Psoas muscle (tissue), 8 donors: ENCODE results near the gene LRCH3. TPM values are rescaled to one million over a fixed set of nuclear protein-coding genes. Genes with fewer than 3 reads are reported as not detected.

Experiments used
- ATAC-seq, 4 donors: fragments of 200-7000 bp; cut with Tn5 transposase; one replicate each; pipeline ENCODE4 v1.9.1; 2020; ENCODE audit warnings: moderate library complexity in 3 of 4, mild to moderate bottlenecking in 2 of 4
- DNase-seq, 2 donors: peaks; one replicate each; pipeline ENCODE4 v3.0.0-alpha.2; 2020
- H3K27ac ChIP-seq: fragments of 200-600 bp; one replicate; pipeline ENCODE4 v1.8.0; 2022
- H3K27me3 ChIP-seq, 3 donors: fragments of 200-600 bp in 1 of 3; one replicate each; pipeline versions ENCODE4 v1.6.1 to v1.8.0; 2013 to 2022; ENCODE audit warnings: low read length in 2 of 3, mild to moderate bottlenecking in 2 of 3, moderate library complexity in 1 of 3; ENCODE audit not compliant: insufficient read depth in 3 of 3
- H3K36me3 ChIP-seq, 2 donors: fragments of 200-600 bp in 1 of 2; one replicate each; pipeline versions ENCODE4 v1.6.1 to v1.8.0; 2013 to 2022; ENCODE audit warnings: low read depth in 1 of 2, mild to moderate bottlenecking in 1 of 2, moderate library complexity in 1 of 2; ENCODE audit not compliant: insufficient read depth in 1 of 2
- H3K4me1 ChIP-seq: fragments of 200-600 bp; one replicate; pipeline ENCODE4 v1.8.0; 2022
- H3K4me3 ChIP-seq: fragments of 200-600 bp; one replicate; pipeline ENCODE4 v1.8.0; 2022; ENCODE audit warnings: mild to moderate bottlenecking
- H3K9me3 ChIP-seq: fragments of 200-600 bp; one replicate; pipeline ENCODE4 v1.8.0; 2022
- WGBS, 3 donors: extraction: QIAGEN DNeasy Blood & Tissue Kit; methylation state at CpG; one replicate each; pipeline versions ENCODE4 v1.1.6 to v1.1.7; 2013; 5-methylcytosine and 5-hydroxymethylcytosine counted together
- intact Hi-C, 2 donors: fragments of 100-400 bp; cut with DNase I; formaldehyde crosslinking; loops; one replicate each; pipeline versions ENCODE4 v1.11.0 to v1.14.2; 2022
- polyA plus RNA-seq, 3 donors: library from polyadenylated mRNA; stranded (reverse); fragments of 200-250 nt; gene quantifications; one replicate each; pipeline ENCODE4 v1.2.3, GENCODE V29; 2013
- total RNA-seq, 4 donors: library from RNA; stranded (reverse); fragmentation: NEBNext Ultra II Directional in 2 of 4; extraction: Animal tissue kit (Norgen Biotek cat#: 25700) in 2 of 4; gene quantifications; one replicate each; pipeline versions ENCODE4 v1.2.1 to v1.2.4, GENCODE V29; 2021 to 2023
- TF ChIP-seq, protein P1 (sequence below): fragments of 200-600 bp; IDR thresholded peaks from one replicate; pipeline ENCODE4 v1.8.0; 2022; ENCODE audit warnings: antibody characterized with exemption
- donor health status: healthy with polysubstance abuse.
- donor health status: DM: no; HTN: no; CAD: no; lungs with moderate emphysema.
- donor health status: Bipolar disorder and iron deficiency.
- donor health status: healthy.
- donor health status: DM: yes; HTN: yes; CAD: no.
- donor health status: DM: no; HTN: no; CAD: no.
- donor health status: DM: no; HTN: no; CAD: no.
- donor health status: DM: yes; HTN: yes; CAD: no.

The LRCH3 gene
- total and polyA plus RNA-seq, 7 donors: 7.0 to 29.5 (median 16.9) TPM

DNA sequence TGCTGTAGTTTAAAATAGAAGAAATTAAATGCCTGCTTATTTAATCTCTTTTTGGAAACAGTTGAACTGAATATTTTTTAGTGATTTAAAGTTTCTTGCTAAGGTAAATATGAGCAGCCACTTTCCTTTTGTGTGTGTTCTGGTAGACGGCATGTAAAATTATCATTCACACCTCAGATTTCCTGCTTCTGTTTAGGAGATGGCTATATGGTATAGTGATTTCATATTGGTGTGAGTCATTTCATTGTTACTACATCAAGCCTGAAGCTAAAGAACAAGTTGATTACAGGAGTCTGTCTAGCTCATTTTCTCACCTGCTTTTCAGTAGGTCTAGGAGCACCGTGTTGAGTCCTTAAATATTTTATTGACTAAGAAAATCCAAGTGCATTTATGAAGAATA, 2.2 kb downstream of the LRCH3 start:
- DNase-seq (no peak), ATAC-seq (no peak)
- Histone ChIP-seq H3K27ac (no peak overlapping the region), H3K4me1 (peaks cover 34% of the 10 kb centered on the region), H3K9me3 (no peaks in the 10 kb centered on the region), H3K36me3 (peaks cover 0 to 7% of the 10 kb centered on the region in 2 donors), H3K27me3 (no peaks in the 10 kb centered on the region), H3K4me3 (peak overlapping the region; percentile 81)
- 39 to 45% (median 44%) methylated on average over 2 of the region's 2 CpGs for WGBS, 3 donors
- TF ChIP-seq, protein P1, sequence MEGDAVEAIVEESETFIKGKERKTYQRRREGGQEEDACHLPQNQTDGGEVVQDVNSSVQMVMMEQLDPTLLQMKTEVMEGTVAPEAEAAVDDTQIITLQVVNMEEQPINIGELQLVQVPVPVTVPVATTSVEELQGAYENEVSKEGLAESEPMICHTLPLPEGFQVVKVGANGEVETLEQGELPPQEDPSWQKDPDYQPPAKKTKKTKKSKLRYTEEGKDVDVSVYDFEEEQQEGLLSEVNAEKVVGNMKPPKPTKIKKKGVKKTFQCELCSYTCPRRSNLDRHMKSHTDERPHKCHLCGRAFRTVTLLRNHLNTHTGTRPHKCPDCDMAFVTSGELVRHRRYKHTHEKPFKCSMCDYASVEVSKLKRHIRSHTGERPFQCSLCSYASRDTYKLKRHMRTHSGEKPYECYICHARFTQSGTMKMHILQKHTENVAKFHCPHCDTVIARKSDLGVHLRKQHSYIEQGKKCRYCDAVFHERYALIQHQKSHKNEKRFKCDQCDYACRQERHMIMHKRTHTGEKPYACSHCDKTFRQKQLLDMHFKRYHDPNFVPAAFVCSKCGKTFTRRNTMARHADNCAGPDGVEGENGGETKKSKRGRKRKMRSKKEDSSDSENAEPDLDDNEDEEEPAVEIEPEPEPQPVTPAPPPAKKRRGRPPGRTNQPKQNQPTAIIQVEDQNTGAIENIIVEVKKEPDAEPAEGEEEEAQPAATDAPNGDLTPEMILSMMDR: no peak
- intact Hi-C loops: loop anchor here in 1 of 2 donors (5.0 kb wide), 2 partner anchors 41 to 81 kb away; no protein-coding TSS in a partner anchor

DNA sequence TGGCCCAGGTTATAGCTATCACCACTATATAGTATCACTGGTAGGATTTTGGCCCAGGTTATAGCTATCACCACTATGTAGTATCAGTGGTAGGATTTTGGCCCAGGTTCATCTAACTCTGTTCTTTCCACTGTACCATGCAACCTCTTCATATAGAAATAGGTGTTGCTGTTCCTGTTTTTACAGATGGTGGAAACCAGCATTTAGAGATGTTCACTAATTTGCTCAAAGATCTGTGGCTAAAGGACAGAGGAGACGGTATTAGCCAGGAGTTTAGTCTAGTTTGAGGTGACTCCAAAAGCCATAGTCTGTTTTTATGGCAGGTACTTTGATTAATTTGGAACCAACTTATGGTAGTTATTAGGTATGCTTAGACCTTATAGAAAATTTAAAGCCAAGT, 3.1 kb downstream of the LRCH3 start:
- ATAC-seq (no peak), DNase-seq (no peak)
- TF ChIP-seq, protein P1: no peak
- WGBS, 3 donors: 78 to 97% (median 93%) methylated on average over 1 of the region's 1 CpG
- no peaks in the 10 kb centered on the region for H3K9me3 ChIP-seq
- no peaks in the 10 kb centered on the region for H3K36me3 ChIP-seq
- H3K4me3 ChIP-seq: no peak overlapping the region
- no peaks in the 10 kb centered on the region for H3K27me3 ChIP-seq
- H3K27ac ChIP-seq: no peak overlapping the region
- intact Hi-C loops: loop anchor here in 1 of 2 donors (5.0 kb wide), 2 partner anchors 42 to 82 kb away; no protein-coding TSS in a partner anchor
- peaks cover 43% of the 10 kb centered on the region for H3K4me1 ChIP-seq

DNA sequence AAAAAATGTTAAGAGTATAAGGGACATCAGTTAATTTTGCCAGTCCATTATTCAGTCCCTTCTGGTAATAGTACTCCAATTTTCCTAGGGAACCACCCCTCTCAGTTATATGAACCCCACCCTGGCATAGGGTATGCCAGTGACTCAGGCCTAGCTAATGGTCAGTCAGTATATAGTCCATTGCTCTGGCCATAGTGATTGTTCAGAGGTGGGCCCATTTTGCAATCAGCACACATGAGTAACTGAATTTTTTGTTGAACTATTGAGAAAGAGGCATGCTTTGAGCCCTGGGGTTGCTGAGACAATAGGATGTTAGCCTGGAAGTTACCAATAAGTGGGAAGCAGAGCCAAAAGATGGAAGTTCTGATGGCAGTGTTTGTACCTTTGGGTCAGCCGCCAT, 4.1 kb downstream of the LRCH3 start:
- H3K27ac ChIP-seq: peak overlapping the region; percentile 26
- WGBS, 3 donors: 92 to 100% (median 97%) methylated on average over 1 of the region's 1 CpG
- ATAC-seq: peak in 2 of 4 donors; percentile 33 to 57
- DNase-seq: peak in 1 of 2 donors; percentile 28
- no peak overlapping the region for H3K4me3 ChIP-seq
- no peaks in the 10 kb centered on the region for H3K36me3 ChIP-seq
- peaks cover 49% of the 10 kb centered on the region for H3K4me1 ChIP-seq
- TF ChIP-seq, protein P1: no peak
- intact Hi-C loops: no loop called here
- H3K27me3 ChIP-seq: no peaks in the 10 kb centered on the region
- no peaks in the 10 kb centered on the region for H3K9me3 ChIP-seq

DNA sequence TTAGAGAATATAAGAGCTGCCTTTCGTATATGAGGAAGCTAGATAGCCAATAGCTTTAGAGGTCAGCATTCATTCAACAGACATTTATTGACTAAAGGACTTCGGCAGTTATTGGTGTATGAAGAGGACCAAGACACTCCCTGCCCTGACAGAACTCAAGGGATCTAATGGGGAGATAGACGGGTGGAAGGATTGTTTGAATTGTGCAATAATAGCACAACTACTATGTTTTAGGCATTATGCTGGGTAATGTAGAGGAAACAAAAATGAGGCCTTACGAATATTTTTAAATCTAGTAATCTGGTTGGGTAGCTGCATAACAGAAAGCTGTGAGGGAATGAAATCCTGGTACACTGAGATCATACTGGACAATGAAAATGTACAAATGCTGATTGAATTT, 5.0 kb downstream of the LRCH3 start:
- TF ChIP-seq, protein P1: no peak
- H3K4me1 ChIP-seq: peaks cover 51% of the 10 kb centered on the region
- intact Hi-C loops: no loop called here

DNA sequence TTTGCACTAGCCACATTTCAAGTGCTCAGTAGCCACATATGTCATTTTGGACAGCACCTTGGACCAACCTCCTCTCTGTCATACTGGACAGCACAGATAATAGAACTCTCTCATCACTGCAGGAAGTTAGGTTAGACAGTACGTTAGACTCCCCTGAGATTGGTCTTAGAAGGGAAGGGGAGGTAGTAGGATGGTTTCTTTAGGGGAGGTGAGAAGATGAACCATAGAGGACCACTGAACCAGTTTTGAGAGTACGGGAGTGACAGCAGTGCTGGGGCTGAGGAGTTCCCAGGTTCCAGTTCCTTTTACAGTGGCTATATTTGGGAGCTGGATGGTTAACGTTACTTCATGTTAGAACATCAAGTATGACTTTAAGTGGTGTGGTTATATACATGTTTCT, 7.8 kb downstream of the LRCH3 start:
- H3K27ac ChIP-seq: peak overlapping the region; percentile 55
- intact Hi-C loops: no loop called here
- 20 to 24% (median 21%) methylated on average over 3 of the region's 3 CpGs for WGBS, 3 donors
- ATAC-seq: peak; percentile 32 to 62 (median 45)
- no peaks in the 10 kb centered on the region for H3K9me3 ChIP-seq
- peaks cover 44% of the 10 kb centered on the region for H3K4me1 ChIP-seq
- no peaks in the 10 kb centered on the region for H3K36me3 ChIP-seq
- H3K4me3 ChIP-seq: no peak overlapping the region
- DNase-seq: no peak
- no peaks in the 10 kb centered on the region for H3K27me3 ChIP-seq
- TF ChIP-seq, protein P1: no peak

More for the DNA sequence above, 5.0 kb downstream of the LRCH3 start:
- H3K9me3 ChIP-seq: no peaks in the 10 kb centered on the region
- no peak for DNase-seq
- no peak overlapping the region for H3K4me3 ChIP-seq
- H3K27me3 ChIP-seq: no peaks in the 10 kb centered on the region
- H3K36me3 ChIP-seq: no peaks in the 10 kb centered on the region
- ATAC-seq: no peak
- WGBS, 3 donors: 60 to 66% (median 62%) methylated on average over 4 of the region's 4 CpGs
- H3K27ac ChIP-seq: no peak overlapping the region
